Fibroblast of lung (primary cell): ENCODE measurements around the gene ATXN7L1.

Source experiments
- EZH2 ChIP-seq: IDR thresholded peaks from 2 replicates; pipeline ENCODE4 v1.5.1; 2012; ENCODE audit warnings: low read length, control low read depth, mild to moderate bottlenecking; ENCODE audit errors: missing control alignments
- TF ChIP-seq, protein P1 (sequence below), 2 donors: IDR thresholded peaks in 1 of 2; conservative IDR thresholded peaks in 1 of 2; 1 replicate in 1 of 2; 2 replicates in 1 of 2; pipeline ENCODE4 v1.5.1; 2011 to 2012; ENCODE audit warnings: low read length in 2 of 2, control low read depth in 1 of 2, inconsistent platforms in 1 of 2, low read depth in 1 of 2, mild to moderate bottlenecking in 1 of 2

- TF ChIP-seq, protein P1, sequence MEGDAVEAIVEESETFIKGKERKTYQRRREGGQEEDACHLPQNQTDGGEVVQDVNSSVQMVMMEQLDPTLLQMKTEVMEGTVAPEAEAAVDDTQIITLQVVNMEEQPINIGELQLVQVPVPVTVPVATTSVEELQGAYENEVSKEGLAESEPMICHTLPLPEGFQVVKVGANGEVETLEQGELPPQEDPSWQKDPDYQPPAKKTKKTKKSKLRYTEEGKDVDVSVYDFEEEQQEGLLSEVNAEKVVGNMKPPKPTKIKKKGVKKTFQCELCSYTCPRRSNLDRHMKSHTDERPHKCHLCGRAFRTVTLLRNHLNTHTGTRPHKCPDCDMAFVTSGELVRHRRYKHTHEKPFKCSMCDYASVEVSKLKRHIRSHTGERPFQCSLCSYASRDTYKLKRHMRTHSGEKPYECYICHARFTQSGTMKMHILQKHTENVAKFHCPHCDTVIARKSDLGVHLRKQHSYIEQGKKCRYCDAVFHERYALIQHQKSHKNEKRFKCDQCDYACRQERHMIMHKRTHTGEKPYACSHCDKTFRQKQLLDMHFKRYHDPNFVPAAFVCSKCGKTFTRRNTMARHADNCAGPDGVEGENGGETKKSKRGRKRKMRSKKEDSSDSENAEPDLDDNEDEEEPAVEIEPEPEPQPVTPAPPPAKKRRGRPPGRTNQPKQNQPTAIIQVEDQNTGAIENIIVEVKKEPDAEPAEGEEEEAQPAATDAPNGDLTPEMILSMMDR (conservative IDR thresholded peaks at IDR 0.05 in 1 of 2, IDR thresholded peaks at IDR 0.05 in 1 of 2; ENCODE audit: low read depth in 1 of 2, low read length in 2 of 2) = no peak
- no peak for TF ChIP-seq EZH2
Measured at GRCh38 chr7:105578496-105578895, 297.9 kb downstream of the ATXN7L1 start.
